GM12878 (cell line): ENCODE results near the gene C16orf92.

Experiments used
- CBX5 ChIP-seq: sonication (generic); IDR thresholded peaks from 2 replicates; pipeline ENCODE4 v1.6.1; 2016; ENCODE audit warnings: low read depth, moderate library complexity, mild to moderate bottlenecking, inconsistent platforms
- CEBPB ChIP-seq, 2 experiments: fragments of 150-350 bp in 1 of 2; IDR thresholded peaks; 2 replicates each; pipeline ENCODE4 v1.6.1; 2012 to 2014; ENCODE audit warnings: low read depth in 2 of 2, low read length in 2 of 2, borderline replicate concordance in 1 of 2, inconsistent platforms in 1 of 2
- MXI1 ChIP-seq: fragments of 150-350 bp; IDR thresholded peaks from 2 replicates; pipeline ENCODE4 v1.6.1; 2011; ENCODE audit warnings: low read depth, mild to moderate bottlenecking, inconsistent platforms, low read length, improper control_type of control experiment
- NBN ChIP-seq: fragments of 450-650 bp; IDR thresholded peaks from 2 replicates; pipeline ENCODE4 v1.6.1; 2016
- NR2C2 ChIP-seq: IDR thresholded peaks from 2 replicates; pipeline ENCODE4 v1.6.1; 2011; ENCODE audit warnings: borderline replicate concordance, low read depth; ENCODE audit not compliant: control insufficient read depth, insufficient read length
- POLR2AphosphoS2 ChIP-seq: IDR thresholded peaks from 2 replicates; pipeline ENCODE4 v1.6.1; 2011; ENCODE audit warnings: low read depth, mild to moderate bottlenecking, low read length, improper control_type of control experiment, moderate library complexity
- POLR2AphosphoS5 ChIP-seq: IDR thresholded peaks from 2 replicates; pipeline ENCODE4 v1.6.1; 2011; ENCODE audit warnings: mild to moderate bottlenecking, low read length, inconsistent platforms
- SREBF2 ChIP-seq: IDR thresholded peaks from 2 replicates; pipeline ENCODE4 v1.6.1; 2012; ENCODE audit warnings: mild to moderate bottlenecking, low read length
- TAF1 ChIP-seq: IDR thresholded peaks from 2 replicates; pipeline ENCODE4 v1.6.1; 2011; ENCODE audit warnings: mild to moderate bottlenecking, low read depth, low read length, borderline replicate concordance
- TF ChIP-seq, protein P1 (sequence below), 3 experiments: IDR thresholded peaks in 2 of 3; conservative IDR thresholded peaks in 1 of 3; 2 replicates each; pipeline ENCODE4 v1.5.1; 2011; ENCODE audit warnings: low read depth in 3 of 3, low read length in 3 of 3, mild to moderate bottlenecking in 3 of 3, control low read depth in 2 of 3, moderate library complexity in 2 of 3, inconsistent platforms in 1 of 3, mixed read lengths in 1 of 3; ENCODE audit not compliant: control insufficient read depth in 2 of 3, insufficient read depth in 1 of 3; ENCODE audit errors: extremely low read depth in 1 of 3

DNA sequence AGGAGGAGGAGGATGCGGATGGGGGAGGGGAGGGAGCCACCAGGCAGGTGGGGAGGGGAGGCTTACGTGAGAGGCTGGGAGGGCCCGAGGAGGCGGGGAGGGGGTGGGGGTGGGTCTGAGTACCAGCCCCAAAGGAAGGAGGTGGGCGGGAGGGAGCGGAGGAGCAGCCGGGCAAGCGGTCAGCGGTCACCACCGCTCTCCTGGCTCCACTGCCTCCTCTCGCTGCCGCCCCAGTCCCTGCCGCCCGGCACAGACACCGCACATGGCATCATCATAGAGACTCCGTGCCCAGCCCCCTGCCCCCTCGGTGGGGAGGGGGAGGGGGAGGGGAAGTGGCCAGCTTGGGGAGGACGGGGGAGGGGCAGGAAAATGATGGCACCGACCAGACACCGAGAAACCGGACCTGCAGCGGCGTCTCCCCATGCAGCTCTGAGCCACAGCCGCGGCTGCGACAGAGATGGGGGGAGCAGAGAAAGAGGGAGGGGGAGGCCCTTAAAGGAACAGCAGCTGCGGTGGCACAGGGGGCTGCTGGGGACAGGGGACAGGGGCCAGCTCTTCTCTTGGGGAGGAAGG lies 7.9 kb downstream of the C16orf92 start, which contains the start of gene TLCD3B:
- TF ChIP-seq CBX5 (no peak), POLR2AphosphoS2 (no peak), CEBPB (IDR thresholded peaks at IDR 0.05; ENCODE audit: borderline replicate concordance in 1 of 2, low read depth in 2 of 2, low read length in 2 of 2) (no peak), TAF1 (no peak), NBN (no peak), SREBF2 (no peak), MXI1 (no peak), NR2C2 (no peak), POLR2AphosphoS5 (no peak)
- TF ChIP-seq, protein P1, sequence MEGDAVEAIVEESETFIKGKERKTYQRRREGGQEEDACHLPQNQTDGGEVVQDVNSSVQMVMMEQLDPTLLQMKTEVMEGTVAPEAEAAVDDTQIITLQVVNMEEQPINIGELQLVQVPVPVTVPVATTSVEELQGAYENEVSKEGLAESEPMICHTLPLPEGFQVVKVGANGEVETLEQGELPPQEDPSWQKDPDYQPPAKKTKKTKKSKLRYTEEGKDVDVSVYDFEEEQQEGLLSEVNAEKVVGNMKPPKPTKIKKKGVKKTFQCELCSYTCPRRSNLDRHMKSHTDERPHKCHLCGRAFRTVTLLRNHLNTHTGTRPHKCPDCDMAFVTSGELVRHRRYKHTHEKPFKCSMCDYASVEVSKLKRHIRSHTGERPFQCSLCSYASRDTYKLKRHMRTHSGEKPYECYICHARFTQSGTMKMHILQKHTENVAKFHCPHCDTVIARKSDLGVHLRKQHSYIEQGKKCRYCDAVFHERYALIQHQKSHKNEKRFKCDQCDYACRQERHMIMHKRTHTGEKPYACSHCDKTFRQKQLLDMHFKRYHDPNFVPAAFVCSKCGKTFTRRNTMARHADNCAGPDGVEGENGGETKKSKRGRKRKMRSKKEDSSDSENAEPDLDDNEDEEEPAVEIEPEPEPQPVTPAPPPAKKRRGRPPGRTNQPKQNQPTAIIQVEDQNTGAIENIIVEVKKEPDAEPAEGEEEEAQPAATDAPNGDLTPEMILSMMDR (IDR thresholded peaks at IDR 0.05 in 2 of 3, conservative IDR thresholded peaks at IDR 0.05 in 1 of 3; ENCODE audit: control insufficient read depth in 2 of 3, extremely low read depth in 1 of 3, insufficient read depth in 1 of 3, low read depth in 3 of 3, low read length in 3 of 3) = no peak
